AG10803 (cell line): Measurements from ENCODE around the gene GRK6.

ENCODE experiments used
- DNase-seq: peaks from one replicate; pipeline ENCODE4 v3.0.0; 2010; ENCODE audit warnings: low read depth
- H3K4me3 ChIP-seq: 2 replicates; pipeline ENCODE4 v1.5.1; 2011; ENCODE audit warnings: mild to moderate bottlenecking, low read length, control low read depth
- TF ChIP-seq, protein P1 (sequence below): conservative IDR thresholded peaks from 2 replicates; pipeline ENCODE4 v1.5.1; 2011; ENCODE audit warnings: mild to moderate bottlenecking, low read length, control low read depth, inconsistent platforms

Gene GRK6

GRCh38 chr5:177437623-177438022 lies 11.1 kb downstream of the GRK6 start:
- TF ChIP-seq, protein P1, sequence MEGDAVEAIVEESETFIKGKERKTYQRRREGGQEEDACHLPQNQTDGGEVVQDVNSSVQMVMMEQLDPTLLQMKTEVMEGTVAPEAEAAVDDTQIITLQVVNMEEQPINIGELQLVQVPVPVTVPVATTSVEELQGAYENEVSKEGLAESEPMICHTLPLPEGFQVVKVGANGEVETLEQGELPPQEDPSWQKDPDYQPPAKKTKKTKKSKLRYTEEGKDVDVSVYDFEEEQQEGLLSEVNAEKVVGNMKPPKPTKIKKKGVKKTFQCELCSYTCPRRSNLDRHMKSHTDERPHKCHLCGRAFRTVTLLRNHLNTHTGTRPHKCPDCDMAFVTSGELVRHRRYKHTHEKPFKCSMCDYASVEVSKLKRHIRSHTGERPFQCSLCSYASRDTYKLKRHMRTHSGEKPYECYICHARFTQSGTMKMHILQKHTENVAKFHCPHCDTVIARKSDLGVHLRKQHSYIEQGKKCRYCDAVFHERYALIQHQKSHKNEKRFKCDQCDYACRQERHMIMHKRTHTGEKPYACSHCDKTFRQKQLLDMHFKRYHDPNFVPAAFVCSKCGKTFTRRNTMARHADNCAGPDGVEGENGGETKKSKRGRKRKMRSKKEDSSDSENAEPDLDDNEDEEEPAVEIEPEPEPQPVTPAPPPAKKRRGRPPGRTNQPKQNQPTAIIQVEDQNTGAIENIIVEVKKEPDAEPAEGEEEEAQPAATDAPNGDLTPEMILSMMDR, result no peak
- DNase-seq, result no peak
- no peak overlapping the region for H3K4me3 ChIP-seq

GRCh38 chr5:177438468-177438867 lies 12.0 kb downstream of the GRK6 start:
- TF ChIP-seq, protein P1, result no peak
- no peak for DNase-seq
- no peak overlapping the region for H3K4me3 ChIP-seq

- TF ChIP-seq, protein P1, result no peak
- H3K4me3 ChIP-seq, result no peak overlapping the region
- DNase-seq, result no peak
These were observed 13.1 kb downstream of the GRK6 start for GRCh38 chr5:177439518-177440053.

DNA sequence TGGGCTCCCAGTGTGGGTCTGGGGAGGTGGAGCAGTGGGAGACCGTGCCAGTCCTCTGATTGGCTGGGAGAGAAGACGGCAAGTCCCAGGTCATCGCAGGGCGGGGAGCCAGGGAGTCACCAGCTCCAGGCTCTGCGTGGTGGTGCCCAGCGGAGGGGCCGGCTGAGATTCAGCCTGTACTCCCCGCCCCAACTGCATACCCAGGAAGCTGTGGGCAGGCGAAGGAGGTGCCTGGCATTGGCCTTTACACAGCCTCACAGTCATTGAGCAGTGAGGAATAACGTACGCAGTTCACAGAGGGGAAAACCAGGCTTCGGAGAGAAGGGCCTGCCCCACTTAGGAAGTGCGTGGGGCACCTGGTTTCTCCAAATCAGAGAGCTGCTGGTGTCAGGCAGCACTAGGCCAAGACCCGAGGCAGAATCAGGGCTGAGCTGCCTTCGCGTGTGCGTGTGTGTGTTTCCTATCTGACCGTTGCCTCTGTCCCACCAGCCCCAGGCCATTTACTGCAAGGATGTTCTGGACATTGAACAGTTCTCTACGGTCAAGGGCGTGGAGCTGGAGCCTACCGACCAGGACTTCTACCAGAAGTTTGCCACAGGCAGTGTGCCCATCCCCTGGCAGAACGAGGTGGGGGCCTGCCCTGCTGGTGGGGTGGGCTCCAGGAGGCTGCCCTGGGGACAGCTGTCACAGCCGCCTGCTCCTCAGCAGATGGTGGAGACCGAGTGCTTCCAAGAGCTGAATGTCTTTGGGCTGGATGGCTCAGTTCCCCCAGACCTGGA lies 13.9 kb downstream of the GRK6 start:
- no peak overlapping the region for H3K4me3 ChIP-seq
- TF ChIP-seq, protein P1, result no peak
- DNase-seq, result no peak

GRCh38 chr5:177440990-177441780 lies 14.7 kb downstream of the GRK6 start:
- TF ChIP-seq, protein P1, result no peak
- no peak overlapping the region for H3K4me3 ChIP-seq
- DNase-seq, result no peak

GRCh38 chr5:177442066-177442826 lies 15.8 kb downstream of the GRK6 start:
- DNase-seq, result no peak
- TF ChIP-seq, protein P1, result no peak
- H3K4me3 ChIP-seq, result no peak overlapping the region
